ENCODE measurements around the gene TDG.
"Not testable (repeated sequence)": the region's sequence is repeated elsewhere in the genome, so short reads cannot be mapped to it uniquely, and the experiment has no call there.

TDG gene

DNA sequence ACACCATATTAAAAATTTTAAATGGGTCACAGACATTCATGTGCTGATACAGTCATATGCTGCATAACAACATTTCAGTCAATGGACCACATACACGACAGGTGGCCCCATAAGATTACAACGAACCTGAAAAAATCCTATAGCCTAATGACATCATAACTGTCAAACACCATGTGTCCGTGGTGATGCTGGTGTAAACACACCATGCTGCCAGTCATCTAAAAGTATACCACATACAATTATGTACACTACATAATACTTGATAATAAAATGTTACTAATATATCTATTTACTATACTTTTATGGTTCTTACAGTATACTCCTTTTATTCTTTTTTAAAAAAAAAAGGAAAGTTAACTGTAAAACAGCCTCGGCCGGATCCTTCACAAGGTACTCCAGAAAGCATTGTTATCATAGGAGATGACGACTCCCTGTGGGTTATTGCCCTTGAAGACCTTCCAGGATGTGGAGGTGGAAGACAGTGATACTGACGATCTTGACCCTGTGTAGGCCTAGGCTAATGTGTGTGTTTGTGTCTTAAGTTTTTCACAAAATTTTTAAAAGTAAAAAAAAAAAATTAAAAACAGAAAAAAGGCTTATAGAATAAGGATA lies 5.0 kb upstream of the TDG start:
- DNase-seq (ENCODE audit: low read depth): no peak

- no peak for DNase-seq (ENCODE audit: low read depth)
Measured at GRCh38 chr12:103962493-103962892, 3.2 kb upstream of the TDG start.

- DNase-seq (ENCODE audit: low read depth): peak; percentile 9
Measured at GRCh38 chr12:103964805-103965204, 867 bp upstream of the TDG start.

GRCh38 chr12:103965255-103965589 lies 450 bp upstream of the TDG start:
- no peak for DNase-seq (ENCODE audit: low read depth)

- peak; percentile 67 for DNase-seq (ENCODE audit: low read depth)
Measured at GRCh38 chr12:103966736-103967135, 1.1 kb downstream of the TDG start.

DNA sequence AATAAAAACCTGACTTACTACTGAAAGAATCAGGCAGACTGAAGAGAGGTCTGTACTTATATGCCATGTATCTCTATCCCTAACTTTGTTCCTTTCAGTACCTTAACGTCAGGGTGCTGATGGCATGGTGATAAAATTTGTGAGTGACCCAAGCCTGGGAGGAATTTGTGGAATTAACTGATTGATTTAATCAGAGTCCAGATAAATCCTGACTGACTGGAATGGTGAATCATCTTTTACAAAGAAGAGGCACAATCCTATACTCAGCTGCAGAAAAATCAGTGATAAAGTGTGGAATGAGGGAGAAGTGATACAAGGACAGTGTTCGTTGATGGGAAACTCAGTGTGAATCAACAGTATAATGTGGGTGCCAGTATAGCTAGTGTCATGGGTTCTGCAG lies 3.7 kb downstream of the TDG start:
- peak; percentile 89 for DNase-seq (ENCODE audit: low read depth)

GRCh38 chr12:103973909-103974308 lies 8.2 kb downstream of the TDG start:
- no peak for DNase-seq (ENCODE audit: low read depth)

DNA sequence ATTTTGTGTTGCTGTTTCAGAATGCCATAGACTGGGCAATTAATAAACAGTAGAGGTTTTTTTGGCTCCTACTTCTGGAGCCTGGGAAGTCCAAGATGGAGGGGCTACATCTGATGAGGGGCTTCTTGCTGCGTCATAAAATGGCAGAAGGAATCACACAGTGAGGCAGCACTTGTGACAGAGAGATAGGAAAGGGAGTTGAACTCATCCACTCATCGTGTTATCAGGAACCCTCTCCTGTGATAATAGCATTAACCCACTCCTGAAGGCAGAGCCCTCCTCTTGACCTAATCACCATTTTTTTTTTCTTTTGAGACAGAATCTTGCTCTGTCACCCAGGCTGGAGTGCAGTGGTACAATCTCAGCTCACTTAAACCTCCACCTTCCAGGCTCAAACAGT lies 9.7 kb downstream of the TDG start:
- no peak for DNase-seq (ENCODE audit: low read depth)

DNA sequence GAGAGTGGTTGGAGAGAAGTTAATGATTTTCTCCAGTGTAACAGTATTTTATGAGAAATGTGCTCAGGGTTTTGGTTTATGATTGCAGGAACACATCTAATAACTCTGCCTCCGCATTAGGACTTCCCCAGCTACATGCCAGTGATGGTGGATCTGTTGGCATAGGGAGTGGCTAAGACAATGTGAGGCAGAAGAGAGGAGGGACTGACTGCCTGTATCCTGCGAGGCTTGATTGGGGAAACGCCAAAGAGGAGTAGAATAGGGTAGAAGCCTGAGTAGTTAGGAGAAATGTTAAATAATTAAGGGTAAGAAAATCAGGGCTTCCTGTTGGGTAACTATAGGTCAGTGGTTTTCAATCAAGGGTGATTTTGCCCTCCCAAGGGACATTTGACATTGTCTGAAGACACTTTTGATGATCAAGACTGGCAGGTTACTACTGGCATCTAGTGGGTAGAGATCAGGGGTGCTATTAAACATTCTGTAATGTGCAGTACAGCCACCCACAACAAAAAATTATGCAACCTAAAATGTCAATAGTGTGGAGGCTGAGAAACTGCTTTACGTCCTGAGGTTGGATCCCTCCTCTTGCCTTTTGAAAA lies 12.8 kb downstream of the TDG start:
- DNase-seq (ENCODE audit: low read depth): no peak

DNA sequence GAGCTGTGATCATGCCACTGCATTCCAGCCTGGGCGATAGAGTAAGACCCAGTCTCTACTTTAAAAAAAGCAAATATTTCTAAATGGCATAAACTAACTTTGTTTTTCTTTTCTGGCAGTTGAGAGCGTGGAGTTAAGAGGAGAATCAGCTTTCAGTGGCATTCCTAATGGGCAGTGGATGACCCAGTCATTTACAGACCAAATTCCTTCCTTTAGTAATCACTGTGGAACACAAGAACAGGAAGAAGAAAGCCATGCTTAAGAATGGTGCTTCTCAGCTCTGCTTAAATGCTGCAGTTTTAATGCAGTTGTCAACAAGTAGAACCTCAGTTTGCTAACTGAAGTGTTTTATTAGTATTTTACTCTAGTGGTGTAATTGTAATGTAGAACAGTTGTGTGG lies 21.2 kb downstream of the TDG start:
- peak; percentile 93 for DNase-seq (ENCODE audit: low read depth)

DNA sequence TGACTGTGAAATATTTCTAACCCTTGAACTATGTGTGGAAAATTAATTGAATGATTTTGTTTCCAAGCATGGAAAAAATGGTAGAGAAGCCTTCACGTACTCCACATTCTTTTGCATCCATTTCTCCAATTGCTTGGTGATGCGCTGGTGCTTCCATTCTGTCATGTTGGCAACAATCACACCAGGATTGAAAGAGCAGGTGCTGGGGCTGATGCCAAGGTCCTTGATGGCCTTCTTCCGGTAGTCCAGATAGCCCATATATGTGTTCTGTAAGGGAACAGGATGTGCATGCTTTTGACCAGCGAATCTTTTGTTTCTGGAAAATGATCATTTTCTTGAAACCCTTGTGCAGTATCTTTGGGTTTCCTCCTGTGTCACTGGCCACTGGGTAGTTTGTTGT lies 28.6 kb downstream of the TDG start:
- DNase-seq (ENCODE audit: low read depth): no peak

DNA sequence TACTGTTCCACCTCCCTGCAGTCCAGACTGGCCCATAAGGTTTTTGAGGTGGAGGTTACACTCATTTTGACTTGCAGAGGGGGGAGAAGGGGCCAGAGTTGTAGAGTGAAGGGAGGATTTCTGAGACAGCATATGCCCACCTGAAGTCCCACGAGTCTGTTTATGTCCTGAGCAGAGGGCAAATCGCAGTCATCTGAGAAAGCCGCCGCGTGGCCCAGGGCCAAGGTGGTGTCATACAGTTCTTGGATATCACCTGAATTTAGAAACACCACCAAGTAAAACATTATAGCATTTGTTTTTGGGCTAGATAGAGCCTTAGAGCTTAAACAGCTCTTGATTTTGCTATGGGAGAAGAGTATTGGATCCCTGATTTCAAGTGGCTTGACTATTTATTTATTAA lies 30.9 kb downstream of the TDG start:
- DNase-seq (ENCODE audit: low read depth): no peak

- DNase-seq (ENCODE audit: low read depth): no peak
Measured at GRCh38 chr12:103997286-103997900, 31.7 kb downstream of the TDG start.

- DNase-seq (ENCODE audit: low read depth): no peak
Measured at GRCh38 chr12:103998976-103999375, 33.3 kb downstream of the TDG start.

- DNase-seq (ENCODE audit: low read depth): no peak
Measured at GRCh38 chr12:104000807-104001434, 35.2 kb downstream of the TDG start.

- DNase-seq (ENCODE audit: low read depth): no peak
Measured at GRCh38 chr12:104002686-104003085, 37.0 kb downstream of the TDG start.

DNA sequence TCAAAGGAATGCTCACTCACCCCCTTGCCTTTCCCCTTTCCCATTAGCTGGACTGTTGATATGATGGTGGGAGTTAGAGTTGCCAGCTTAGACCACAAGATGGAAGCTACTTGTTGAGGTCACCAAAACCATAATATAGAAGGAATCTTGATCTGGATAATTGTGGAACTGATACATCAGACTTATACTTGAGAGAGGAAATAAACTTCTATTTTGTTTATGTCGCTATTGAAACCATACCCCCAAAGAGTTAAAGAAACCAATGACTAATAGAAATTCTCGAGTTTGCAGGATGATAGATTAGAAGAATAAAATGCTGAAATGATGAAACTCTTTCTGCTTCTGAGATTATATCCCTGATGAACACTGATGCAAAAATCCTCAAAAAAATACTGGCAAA lies 37.9 kb downstream of the TDG start:
- DNase-seq (ENCODE audit: low read depth): no peak

GRCh38 chr12:104006929-104007328 lies 41.3 kb downstream of the TDG start:
- DNase-seq (ENCODE audit: low read depth): peak; percentile 84

GRCh38 chr12:104010121-104010520 lies 44.4 kb downstream of the TDG start:
- no peak for DNase-seq (ENCODE audit: low read depth)

DNA sequence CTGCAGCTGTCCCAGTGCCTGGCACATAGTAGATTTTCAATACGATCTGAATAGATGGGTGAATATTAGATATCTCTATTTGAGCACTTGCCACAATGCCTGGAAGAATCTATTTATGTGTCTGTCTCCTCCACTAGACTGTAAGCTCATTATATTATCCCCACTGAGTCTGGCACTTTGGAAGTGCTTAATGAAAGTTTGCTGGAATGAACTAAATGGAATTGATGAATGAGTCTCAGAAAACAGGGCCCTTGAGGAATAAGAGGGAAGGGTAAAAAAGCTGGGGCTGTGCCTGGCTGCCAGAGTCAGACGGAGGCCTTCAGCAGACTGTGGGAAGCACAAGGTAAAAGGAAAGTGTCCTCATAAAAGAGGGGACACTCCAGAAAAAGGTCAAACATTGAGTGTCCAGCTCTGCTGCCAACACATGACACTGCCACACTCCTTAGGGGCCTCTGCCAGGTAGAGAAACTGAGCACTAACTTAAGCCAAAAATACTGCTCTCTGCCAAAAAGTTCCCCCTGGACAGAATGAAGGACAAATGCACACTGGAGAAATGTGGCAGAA lies 45.0 kb downstream of the TDG start:
- DNase-seq (ENCODE audit: low read depth): no peak

- peak; percentile 92 for DNase-seq (ENCODE audit: low read depth)
Measured at GRCh38 chr12:104011253-104011652, 45.6 kb downstream of the TDG start.

DNA sequence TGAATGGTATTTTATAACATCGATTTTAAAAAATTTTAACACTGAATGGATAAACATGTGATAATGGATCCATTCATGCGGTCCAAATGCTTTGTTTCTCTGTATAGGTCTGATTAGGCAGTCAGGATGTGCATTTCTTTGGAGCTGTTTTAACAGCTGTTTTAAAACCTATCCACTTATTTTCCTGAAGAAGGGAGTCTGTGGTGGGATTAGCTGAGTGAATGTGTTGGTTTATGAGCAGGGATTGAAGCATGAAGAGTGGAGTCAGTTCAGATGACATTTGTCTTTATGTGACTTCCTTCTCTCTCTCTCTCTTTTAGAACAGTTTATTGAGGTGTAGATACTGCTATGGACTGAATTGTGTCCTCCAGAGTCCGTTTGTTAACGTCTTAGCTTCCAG lies 46.7 kb downstream of the TDG start:
- no peak for DNase-seq (ENCODE audit: low read depth)

GRCh38 chr12:104021862-104022261 lies 56.2 kb downstream of the TDG start:
- DNase-seq (ENCODE audit: low read depth): not testable (repeated sequence)
